NCI-H82 treated with DMSO at 0.1 percent for 48 hours (cell line): Measurements from ENCODE around the gene POLDIP3.

ENCODE experiments used
- DNase-seq: peaks from one replicate; lab custom pipeline; 2025; ENCODE audit not compliant: unreplicated experiment; lab: John Stamatoyannopoulos, UW

POLDIP3 gene

GRCh38 chr22:42642806-42643633 is 28.3 kb upstream of the POLDIP3 start:
- DNase-seq: no peak

GRCh38 chr22:42641801-42642413 is 27.2 kb upstream of the POLDIP3 start:
- DNase-seq: no peak

- no peak for DNase-seq
These were observed 25.0 kb upstream of the POLDIP3 start for GRCh38 chr22:42639541-42640241.

- DNase-seq: no peak
These were observed 22.9 kb upstream of the POLDIP3 start for GRCh38 chr22:42637555-42637954.

GRCh38 chr22:42636506-42636905 is 21.8 kb upstream of the POLDIP3 start:
- DNase-seq: no peak

- DNase-seq: no peak
These were observed 20.8 kb upstream of the POLDIP3 start for GRCh38 chr22:42635531-42635930.

GRCh38 chr22:42633013-42633412 is 18.3 kb upstream of the POLDIP3 start:
- DNase-seq: no peak

GRCh38 chr22:42632096-42632495 is 17.4 kb upstream of the POLDIP3 start:
- no peak for DNase-seq

GRCh38 chr22:42630901-42631602 is 16.4 kb upstream of the POLDIP3 start:
- DNase-seq: no peak

- no peak for DNase-seq
These were observed 15.5 kb upstream of the POLDIP3 start for GRCh38 chr22:42630211-42630610.

- no peak for DNase-seq
These were observed 13.3 kb upstream of the POLDIP3 start for GRCh38 chr22:42627981-42628380.

- DNase-seq: no peak
These were observed 12.4 kb upstream of the POLDIP3 start for GRCh38 chr22:42626951-42627625.

- no peak for DNase-seq
These were observed 11.7 kb upstream of the POLDIP3 start for GRCh38 chr22:42626431-42626830.

GRCh38 chr22:42625416-42625815 is 10.7 kb upstream of the POLDIP3 start:
- DNase-seq: no peak

GRCh38 chr22:42624551-42625106 is 9.9 kb upstream of the POLDIP3 start:
- DNase-seq: no peak

GRCh38 chr22:42623756-42624441 is 9.2 kb upstream of the POLDIP3 start:
- no peak for DNase-seq

GRCh38 chr22:42623301-42623751 is 8.6 kb upstream of the POLDIP3 start:
- no peak for DNase-seq

- DNase-seq: no peak
These were observed 7.5 kb upstream of the POLDIP3 start for GRCh38 chr22:42622061-42622710.

GRCh38 chr22:42621505-42622002 is 6.9 kb upstream of the POLDIP3 start:
- no peak for DNase-seq
